HUDEP-2 (cell line): Measurements from ENCODE around the gene ATL2.
"Not testable (repeated sequence)": the region's sequence is repeated elsewhere in the genome, so short reads cannot be mapped to it uniquely, and the experiment has no call there.

Source experiments
- DNase-seq, 76 experiments: peaks; one replicate each; lab custom pipeline; 2025; ENCODE audit not compliant: unreplicated experiment in 76 of 76; lab: John Stamatoyannopoulos, UW

Gene ATL2

DNA sequence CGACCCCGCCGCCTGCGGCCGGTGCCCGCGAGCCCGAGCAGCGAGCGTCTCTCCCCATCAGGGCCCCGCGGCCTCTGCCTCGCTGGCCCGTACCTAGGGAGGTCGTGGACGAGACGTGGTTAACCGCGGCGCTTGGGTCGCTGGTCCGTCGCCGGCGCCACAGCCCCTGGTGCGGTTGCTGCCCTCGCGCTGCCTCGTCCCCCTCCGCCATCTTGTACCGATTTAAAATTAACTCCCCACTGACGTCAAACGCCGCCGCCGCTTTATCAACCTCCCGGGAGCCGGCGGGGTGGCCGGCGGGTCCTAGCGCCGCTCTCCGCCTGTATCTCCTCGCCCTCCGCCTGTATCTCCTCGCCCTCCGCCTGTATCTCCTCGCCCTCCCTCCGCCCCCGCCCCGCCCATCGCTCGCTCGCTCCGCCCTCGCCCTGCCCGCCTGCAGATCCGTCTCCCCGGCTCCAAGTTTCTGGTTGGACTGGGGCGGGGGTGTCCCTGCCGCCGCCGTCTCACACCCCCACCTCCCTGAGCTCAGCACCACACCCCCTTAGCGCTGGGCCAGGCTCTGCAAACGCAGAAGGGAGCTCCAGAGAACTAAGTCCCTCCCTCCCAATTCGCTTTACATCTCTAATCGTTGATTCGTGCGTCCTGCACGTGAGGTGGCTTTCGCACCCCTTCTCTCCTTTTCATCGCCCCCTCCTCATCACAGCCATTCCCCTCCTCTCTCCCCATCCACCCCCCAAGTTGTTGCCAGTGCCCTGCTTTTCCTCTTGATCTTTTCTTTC is at the start of gene ATL2:
Gene ATL2, minus strand, starts transcription at position 224 of the 779 bp plus-strand sequence. Its CDS starts 13 bp downstream, at position 211.
- peak in 75 of 76 experiments; percentile 33 to 96 (median 89) for DNase-seq

GRCh38 chr2:38423763-38424162 is 46.7 kb upstream of the ATL2 start:
- DNase-seq, result no peak

DNA sequence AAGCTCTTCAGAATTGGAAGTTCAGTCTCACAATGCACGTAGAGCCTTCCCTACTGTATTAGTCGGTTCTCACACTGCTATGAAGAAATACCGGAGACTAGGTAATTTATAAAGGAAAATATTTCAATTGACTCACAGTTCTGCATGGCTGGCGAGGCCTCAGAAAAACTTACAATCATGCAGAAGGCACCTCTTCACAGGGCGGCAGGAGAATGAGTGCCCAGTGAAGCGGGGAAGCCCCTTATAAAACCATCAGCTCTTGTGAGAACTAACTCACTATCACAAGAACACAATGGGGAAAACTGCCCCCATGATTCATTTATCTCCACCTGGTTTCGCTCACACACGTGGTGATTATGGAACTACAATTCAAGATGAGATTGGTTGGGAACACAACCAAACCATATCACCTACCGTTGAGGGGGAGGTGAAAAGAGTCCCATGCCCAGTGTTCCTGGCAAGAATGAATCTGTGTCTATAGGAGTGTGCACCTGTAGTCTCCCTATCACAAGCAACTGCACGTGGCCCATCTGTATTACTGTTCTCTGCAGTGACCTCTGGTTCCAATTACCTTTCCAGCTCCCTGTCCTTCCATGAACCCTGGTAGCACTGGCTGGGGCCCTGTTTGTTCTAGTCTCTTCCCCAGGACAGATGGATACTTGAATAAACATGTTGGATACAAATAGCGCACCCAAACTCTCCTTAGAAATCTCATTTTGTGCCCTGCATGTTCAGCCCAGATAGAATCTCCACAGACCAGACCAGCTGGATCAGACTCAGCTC is 44.4 kb upstream of the ATL2 start:
- no peak for DNase-seq

DNA sequence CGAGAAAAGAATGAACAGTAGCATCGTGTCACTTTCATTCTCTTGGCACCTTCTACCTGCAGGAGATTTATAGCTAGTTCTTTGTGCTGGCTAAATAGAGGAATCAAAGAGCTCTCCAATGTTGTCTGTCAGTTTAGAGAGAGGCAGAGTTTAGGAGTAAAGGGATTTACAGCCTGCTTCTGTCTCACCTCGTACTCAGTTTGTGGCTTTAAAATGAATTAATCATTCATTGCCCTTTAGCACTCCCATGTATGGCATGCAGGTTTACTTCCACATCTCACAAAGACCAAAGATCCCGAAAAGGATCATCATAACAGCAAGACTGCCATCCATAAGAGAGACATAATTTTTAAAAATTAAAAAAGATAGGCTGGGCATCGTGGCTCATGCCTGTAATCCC is 42.4 kb upstream of the ATL2 start:
- DNase-seq, result no peak

DNA sequence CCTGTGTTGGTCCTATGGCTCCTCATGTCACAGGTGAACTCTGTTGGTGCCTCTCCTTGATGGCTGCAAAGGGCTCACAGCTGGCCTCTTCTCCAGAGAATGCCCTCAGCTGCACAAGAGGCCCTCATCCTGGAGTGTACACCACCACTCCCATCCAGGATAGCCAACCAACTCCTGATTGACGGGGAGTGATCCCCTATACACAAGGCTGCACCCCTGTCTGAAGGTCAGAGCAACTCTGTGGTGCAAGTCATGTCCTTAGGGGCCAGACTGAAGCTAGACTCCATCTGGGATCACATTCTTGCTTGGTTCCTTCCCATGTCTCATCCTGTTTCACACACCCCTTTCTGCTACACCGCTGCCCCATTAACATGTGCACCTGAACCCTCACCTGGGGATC is 41.7 kb upstream of the ATL2 start:
- DNase-seq, result no peak

- no peak for DNase-seq
Measured at GRCh38 chr2:38417745-38418689, 40.9 kb upstream of the ATL2 start.

DNA sequence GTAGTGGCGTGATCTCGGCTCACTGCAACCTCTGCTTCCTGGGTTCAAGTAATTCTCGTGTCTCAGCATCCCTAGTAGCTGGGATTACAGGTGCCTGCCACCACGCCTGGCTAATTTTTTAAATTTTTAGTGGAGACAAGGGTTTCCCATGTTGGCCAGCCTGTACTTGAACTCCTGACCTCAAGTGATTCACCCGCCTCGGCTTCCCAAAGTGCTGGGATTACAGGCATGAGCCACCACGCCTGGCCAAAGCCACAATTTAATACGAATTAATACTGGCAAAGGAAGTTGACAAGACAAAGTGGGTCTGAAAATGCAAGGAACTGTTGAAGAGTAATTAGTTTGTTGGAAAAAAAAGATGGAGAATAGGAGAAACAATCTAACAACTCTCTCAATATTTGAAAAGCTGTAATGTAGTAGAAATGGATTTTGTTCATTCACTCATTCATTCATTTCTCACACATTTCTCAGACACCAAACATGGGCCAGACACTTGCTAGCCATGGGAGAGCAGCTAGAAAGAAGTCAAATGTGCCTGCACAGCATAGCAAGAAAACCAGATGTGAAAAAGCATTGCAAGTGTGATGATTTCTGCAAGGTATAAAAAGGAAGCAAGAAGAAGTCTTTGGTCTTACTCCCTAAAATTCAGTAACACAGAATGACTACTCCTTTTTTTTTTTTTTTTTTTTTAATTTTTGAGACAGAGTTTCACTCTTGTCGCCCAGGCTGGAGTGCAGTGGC is 39.4 kb upstream of the ATL2 start:
- DNase-seq, result no peak

GRCh38 chr2:38415728-38416291 is 38.7 kb upstream of the ATL2 start:
- no peak for DNase-seq

- no peak for DNase-seq
Measured at GRCh38 chr2:38415023-38415422, 38.0 kb upstream of the ATL2 start.

DNA sequence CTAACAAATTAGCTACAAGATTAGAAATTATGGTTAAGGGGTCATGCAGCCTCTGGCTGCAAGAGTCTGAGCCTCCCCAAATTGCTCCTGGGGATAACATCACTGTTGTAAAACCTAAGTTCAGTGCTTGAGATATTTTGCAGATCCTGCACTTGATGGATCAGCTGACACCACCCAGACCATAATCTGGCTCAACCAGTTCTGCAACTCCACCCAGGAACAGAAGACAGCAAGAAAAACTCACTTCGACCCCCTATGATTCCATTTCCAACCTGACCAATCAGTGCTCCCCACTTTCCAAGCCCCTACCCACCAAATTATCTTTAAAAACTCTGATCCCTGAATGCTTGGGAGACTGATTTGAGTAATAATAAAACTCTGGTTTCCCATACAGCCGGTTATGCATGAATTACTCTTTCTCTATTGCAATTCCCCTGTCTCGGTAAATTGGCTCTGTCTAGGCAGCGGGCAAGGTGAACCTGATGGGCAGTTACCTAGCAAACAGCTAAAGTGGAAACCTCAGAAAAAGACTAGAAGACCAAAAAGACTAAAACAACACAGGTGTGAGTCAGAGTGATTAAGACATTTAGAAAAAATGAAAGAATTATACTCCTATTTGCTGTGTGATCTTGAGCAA is 35.3 kb upstream of the ATL2 start:
- DNase-seq, result not testable (repeated sequence)

DNA sequence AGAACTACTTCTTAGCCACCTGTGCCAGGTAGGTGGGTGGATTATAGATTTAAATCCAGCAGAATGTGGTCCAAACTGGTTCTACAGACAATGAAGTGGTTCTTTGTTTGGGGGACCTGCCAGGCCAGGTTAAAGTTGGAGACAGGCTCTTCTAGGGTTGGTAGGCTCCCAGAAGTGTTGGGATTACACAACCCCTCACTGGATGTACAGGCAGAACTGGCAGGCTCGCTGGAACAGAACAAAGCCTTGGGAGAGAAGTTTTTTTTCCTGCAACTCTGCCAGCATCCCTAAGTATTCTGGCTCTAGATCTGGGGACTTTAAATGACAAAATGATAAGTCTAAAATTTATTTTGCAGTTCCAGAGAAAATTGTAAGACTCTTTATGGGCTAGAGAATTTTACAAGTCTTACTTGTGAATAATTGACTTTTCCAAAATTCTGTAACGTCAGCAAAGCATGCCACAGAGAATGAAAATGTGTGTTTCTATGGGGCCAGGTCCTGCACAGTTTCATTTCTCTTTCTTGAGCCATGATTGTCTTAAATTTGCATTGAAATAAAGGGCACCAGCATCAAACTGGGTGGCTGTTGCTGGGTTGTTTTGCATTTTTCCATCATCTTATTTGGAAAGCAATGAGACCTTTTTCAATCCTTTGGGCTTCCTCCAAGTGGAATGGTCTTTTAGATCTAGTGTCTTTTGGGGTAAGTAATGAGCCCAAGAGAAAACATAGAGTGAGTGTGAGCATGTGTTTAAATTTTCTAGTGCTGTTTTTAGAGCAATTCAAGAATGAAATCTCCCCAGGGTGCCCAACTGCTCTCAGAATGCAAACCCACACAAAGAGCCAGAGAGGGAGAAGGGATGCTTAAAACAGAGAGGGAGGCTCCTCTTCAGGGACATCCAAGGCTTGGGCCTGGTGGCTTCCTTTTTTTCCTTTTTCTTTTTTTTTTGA is 32.4 kb upstream of the ATL2 start:
- no peak for DNase-seq

DNA sequence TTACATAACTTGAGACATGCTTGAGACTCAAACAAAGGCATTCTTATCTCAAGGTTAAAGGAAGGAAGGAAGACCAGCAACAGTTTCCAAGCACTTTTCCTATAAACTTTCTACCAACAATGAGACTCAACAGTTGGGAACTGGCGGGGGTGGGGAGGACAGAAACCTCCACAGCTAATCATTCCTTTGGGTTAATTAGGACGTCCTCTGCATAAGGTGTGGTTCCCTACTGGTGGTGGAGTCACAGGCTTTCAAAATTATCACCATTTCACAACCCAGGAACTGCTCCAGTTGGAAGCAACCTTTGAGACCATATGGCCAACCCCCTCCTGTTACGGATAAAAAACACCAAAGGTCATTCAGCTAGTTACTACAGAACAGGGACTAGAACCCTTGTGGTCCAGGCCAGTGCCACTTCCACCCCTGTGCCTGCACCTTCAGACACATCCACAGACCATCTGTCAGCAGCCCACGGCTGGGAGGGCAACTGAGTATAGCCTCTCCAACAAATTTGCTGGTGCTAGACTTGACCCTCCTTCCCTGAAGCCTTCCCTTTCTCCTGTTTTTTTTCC is 30.1 kb upstream of the ATL2 start:
- no peak for DNase-seq

- DNase-seq, result no peak
Measured at GRCh38 chr2:38406597-38407110, 29.6 kb upstream of the ATL2 start.

- DNase-seq, result no peak
Measured at GRCh38 chr2:38405917-38406596, 29.0 kb upstream of the ATL2 start.

GRCh38 chr2:38400513-38400912 is 23.4 kb upstream of the ATL2 start:
- no peak for DNase-seq

- no peak for DNase-seq
Measured at GRCh38 chr2:38398739-38399138, 21.7 kb upstream of the ATL2 start.

DNA sequence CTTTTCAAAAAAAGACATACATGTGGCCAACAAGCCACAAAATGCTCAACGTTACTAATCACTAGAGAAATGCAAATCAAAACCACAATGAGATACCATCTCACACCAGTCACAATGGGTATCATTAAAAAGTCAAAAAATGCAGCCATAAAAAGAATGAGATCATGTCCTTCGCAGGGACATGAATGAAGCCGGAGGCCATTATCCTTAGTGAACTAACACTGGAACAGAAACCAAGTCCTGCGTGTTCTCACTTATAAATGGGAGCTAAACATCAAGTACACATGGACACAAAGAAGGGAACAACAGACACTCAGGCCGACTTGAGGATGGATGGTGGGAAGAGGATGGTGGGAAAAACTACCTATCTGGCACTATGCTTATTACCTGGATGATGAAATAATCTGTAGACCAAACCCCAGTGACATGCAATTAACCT is 17.8 kb upstream of the ATL2 start:
- no peak for DNase-seq
